H9 (cell line): ENCODE measurements around the gene TAGLN2. TPM values are rescaled to one million over a fixed set of nuclear protein-coding genes. Genes with fewer than 3 reads are reported as not detected.

ENCODE experiments used
- DNase-seq: peaks from one replicate; pipeline ENCODE4 v3.0.0-alpha.2; 2017
- H2AFZ ChIP-seq: one replicate; pipeline ENCODE4 v1.6.1; 2013; ENCODE audit warnings: mild to moderate bottlenecking, low read length, control low read depth, moderate library complexity
- H2AK5ac ChIP-seq: 2 replicates; pipeline ENCODE4 v1.6.1; 2013; ENCODE audit warnings: low read length, control low read depth, mixed read lengths; ENCODE audit not compliant: insufficient read length
- H2BK120ac ChIP-seq: one replicate; pipeline ENCODE4 v1.6.1; 2013; ENCODE audit warnings: low read depth, mild to moderate bottlenecking, low read length, control low read depth, inconsistent platforms; ENCODE audit not compliant: poor library complexity, severe bottlenecking
- H2BK12ac ChIP-seq: 2 replicates; pipeline ENCODE4 v1.6.1; 2013; ENCODE audit warnings: low read length, control low read depth, mixed read lengths, low read depth; ENCODE audit not compliant: insufficient read length
- H2BK15ac ChIP-seq: 2 replicates; pipeline ENCODE4 v1.6.1; 2013; ENCODE audit warnings: low read depth, low read length, control low read depth
- H2BK20ac ChIP-seq: one replicate; pipeline ENCODE4 v1.6.1; 2013; ENCODE audit warnings: low read depth, mild to moderate bottlenecking, low read length, control low read depth, inconsistent platforms; ENCODE audit not compliant: poor library complexity, severe bottlenecking
- H2BK5ac ChIP-seq: 2 replicates; pipeline ENCODE4 v1.6.1; 2013; ENCODE audit warnings: low read length, control low read depth, mixed read lengths; ENCODE audit not compliant: insufficient read length
- H3K14ac ChIP-seq: 2 replicates; pipeline ENCODE4 v1.6.1; 2013; ENCODE audit warnings: low read length, control low read depth; ENCODE audit not compliant: insufficient read depth
- H3K18ac ChIP-seq: 2 replicates; pipeline ENCODE4 v1.6.1; 2013; ENCODE audit warnings: low read depth, mild to moderate bottlenecking, mixed read lengths, low read length, control low read depth; ENCODE audit not compliant: insufficient read length
- H3K23ac ChIP-seq: 2 replicates; pipeline ENCODE4 v1.6.1; 2013; ENCODE audit warnings: low read length, control low read depth, mixed read lengths, low read depth; ENCODE audit not compliant: insufficient read length
- H3K23me2 ChIP-seq: 2 replicates; pipeline ENCODE4 v1.6.1; 2013; ENCODE audit warnings: low read depth, mild to moderate bottlenecking, mixed read lengths, low read length, control low read depth; ENCODE audit not compliant: insufficient read length, poor library complexity, severe bottlenecking
- H3K27ac ChIP-seq: 2 replicates; pipeline ENCODE4 v1.5.1; 2013; ENCODE audit warnings: low read length, control low read depth, mixed read lengths, low read depth; ENCODE audit not compliant: insufficient read length
- H3K27me3 ChIP-seq: 2 replicates; pipeline ENCODE4 v1.6.1; 2013; ENCODE audit warnings: low read length, control low read depth, inconsistent platforms; ENCODE audit not compliant: insufficient read depth
- H3K4ac ChIP-seq: 2 replicates; pipeline ENCODE4 v1.6.1; 2013; ENCODE audit warnings: low read depth, mild to moderate bottlenecking, control low read depth, inconsistent platforms, low read length, moderate library complexity
- H3K4me1 ChIP-seq: 2 replicates; pipeline ENCODE4 v1.6.1; 2013; ENCODE audit warnings: low read length, control low read depth, inconsistent platforms; ENCODE audit not compliant: insufficient read depth
- H3K4me2 ChIP-seq: 2 replicates; pipeline ENCODE4 v1.6.1; 2013; ENCODE audit warnings: low read length, control low read depth, mixed read lengths; ENCODE audit not compliant: insufficient read length, insufficient read depth
- H3K56ac ChIP-seq: 2 replicates; pipeline ENCODE4 v1.6.1; 2013; ENCODE audit warnings: low read depth, mild to moderate bottlenecking, mixed read lengths, low read length, control low read depth; ENCODE audit not compliant: insufficient read length
- H3K79me1 ChIP-seq: 2 replicates; pipeline ENCODE4 v1.6.1; 2013; ENCODE audit warnings: low read depth, mild to moderate bottlenecking, moderate library complexity, low read length, control low read depth, inconsistent platforms; ENCODE audit not compliant: insufficient read depth, poor library complexity, severe bottlenecking
- H3K79me2 ChIP-seq: 2 replicates; pipeline ENCODE4 v1.6.1; 2013; ENCODE audit warnings: low read length, control low read depth, inconsistent platforms; ENCODE audit not compliant: insufficient read depth
- H3K9ac ChIP-seq: 2 replicates; pipeline ENCODE4 v1.6.1; 2013; ENCODE audit warnings: low read length, control low read depth, mixed read lengths; ENCODE audit not compliant: insufficient read length; ENCODE audit errors: extremely low read depth
- H3K9me3 ChIP-seq: one replicate; pipeline ENCODE4 v1.6.1; 2013; ENCODE audit warnings: low read depth, low read length, inconsistent platforms; ENCODE audit not compliant: control insufficient read depth
- H3T11ph ChIP-seq: one replicate; pipeline ENCODE4 v1.6.1; 2013; ENCODE audit warnings: mild to moderate bottlenecking, low read length, control low read depth, inconsistent platforms
- H4K20me1 ChIP-seq: one replicate; pipeline ENCODE4 v1.6.1; 2013; ENCODE audit not compliant: control insufficient read depth, insufficient read length, insufficient read depth
- H4K5ac ChIP-seq: 2 replicates; pipeline ENCODE4 v1.6.1; 2013; ENCODE audit warnings: low read depth, mild to moderate bottlenecking, mixed read lengths, low read length, control low read depth; ENCODE audit not compliant: insufficient read length
- H4K8ac ChIP-seq: replicated peaks from 2 replicates; pipeline ENCODE4 v1.6.1; 2013; ENCODE audit warnings: low read length, control low read depth, mixed read lengths, low read depth; ENCODE audit not compliant: insufficient read length
- H4K91ac ChIP-seq: 2 replicates; pipeline ENCODE4 v1.6.1; 2013; ENCODE audit warnings: low read depth, mild to moderate bottlenecking, moderate library complexity, mixed read lengths, low read length, control low read depth; ENCODE audit not compliant: insufficient read length
- H3K27ac Mint-ChIP-seq, 3 experiments: 2 replicates in 2 of 3; 3 replicates in 1 of 3; pipeline ENCODE4 v1.8.0; 2020 to 2021; ENCODE audit warnings: mixed read lengths in 3 of 3, mild to moderate bottlenecking in 1 of 3, moderate library complexity in 1 of 3
- H3K27me3 Mint-ChIP-seq: 2 replicates; pipeline ENCODE4 v1.8.0; 2021; ENCODE audit warnings: low read depth, mild to moderate bottlenecking, moderate library complexity, mixed read lengths
- H3K36me3 Mint-ChIP-seq, 3 experiments: 2 replicates in 2 of 3; 3 replicates in 1 of 3; pipeline ENCODE4 v1.8.0; 2020 to 2021; ENCODE audit warnings: low read depth in 3 of 3, mixed read lengths in 3 of 3; ENCODE audit not compliant: insufficient read depth in 1 of 3
- H3K4me1 Mint-ChIP-seq, 2 experiments: 2 replicates each; pipeline ENCODE4 v1.8.0; 2020; ENCODE audit warnings: mixed read lengths in 2 of 2
- H3K4me3 Mint-ChIP-seq, 2 experiments: 2 replicates in 1 of 2; 3 replicates in 1 of 2; pipeline ENCODE4 v1.8.0; 2020 to 2021; ENCODE audit warnings: mild to moderate bottlenecking in 2 of 2, mixed read lengths in 2 of 2, moderate library complexity in 1 of 2
- H3K9me3 Mint-ChIP-seq, 2 experiments: 2 replicates in 1 of 2; 3 replicates in 1 of 2; pipeline ENCODE4 v1.8.0; 2020; ENCODE audit warnings: mild to moderate bottlenecking in 2 of 2, mixed read lengths in 2 of 2, moderate library complexity in 1 of 2
- CTCF ChIP-seq: fragments of 200-600 bp; sonication (generic); conservative IDR thresholded peaks from 3 replicates; pipeline ENCODE4 v1.8.0; 2021; ENCODE audit warnings: antibody characterized with exemption, mild to moderate bottlenecking
- whole genome bisulfite sequencing: extraction: QIAGEN DNeasy Blood & Tissue Kit; methylation state at CpG from one replicate; pipeline ENCODE4 v1.1.7; 2013; ENCODE audit warnings: missing lambda C conversion rate, low lambda C conversion rate, mixed read lengths; ENCODE audit not compliant: insufficient read length; ENCODE audit errors: extremely low coverage; 5-methylcytosine and 5-hydroxymethylcytosine counted together
- total RNA-seq: library from RNA; stranded (reverse); gene quantifications from 2 replicates; pipeline ENCODE4 v1.2.1, GENCODE V29; 2021

TAGLN2 gene
- total RNA-seq, 1 experiment from 2014 or later, result 76.7 TPM

DNA sequence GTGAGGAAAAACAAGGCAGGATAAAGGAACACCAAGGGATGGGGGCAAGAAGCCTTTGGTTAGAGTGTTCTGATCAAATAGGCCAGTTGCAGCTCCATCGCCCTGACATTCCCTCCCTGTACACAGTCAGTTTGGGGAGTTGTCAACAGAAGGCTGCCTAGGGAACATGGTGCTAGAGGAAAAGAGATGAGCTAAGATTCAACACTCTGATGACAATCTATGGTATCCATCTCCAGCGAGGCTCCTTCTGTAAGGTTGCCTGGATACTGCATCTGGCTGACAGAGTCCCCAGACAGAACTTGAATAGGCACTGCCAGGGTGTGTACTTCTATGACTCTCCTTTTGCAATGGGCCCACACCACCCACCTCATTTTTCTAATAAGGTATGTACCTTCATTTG is 40.0 kb upstream of the TAGLN2 start:
- no peaks in the 10 kb centered on the region for H3K4me1 ChIP-seq
- no peaks in the 10 kb centered on the region for H3K79me1 ChIP-seq
- H2BK12ac ChIP-seq, result no peak overlapping the region
- H3K79me2 ChIP-seq, result no peaks in the 10 kb centered on the region
- no peak overlapping the region for H4K91ac ChIP-seq
- H3K23me2 ChIP-seq, result no peaks in the 10 kb centered on the region
- no peak overlapping the region for H2BK120ac ChIP-seq
- peaks cover 4% of the 10 kb centered on the region; the same call in 1 of the 2 replicates for H3K27me3 Mint-ChIP-seq
- peaks cover 11 to 14% of the 10 kb centered on the region in 2 experiments for H3K4me1 Mint-ChIP-seq
- no peak overlapping the region for H3K18ac ChIP-seq
- H3K14ac ChIP-seq, result no peak overlapping the region
- no peaks in the 10 kb centered on the region for H3K9me3 Mint-ChIP-seq
- no peak overlapping the region for H4K5ac ChIP-seq
- H3K27ac ChIP-seq, result no peak overlapping the region
- no peaks in the 10 kb centered on the region for H3K9me3 ChIP-seq
- H4K20me1 ChIP-seq, result peaks cover 2% of the 10 kb centered on the region
- no peak overlapping the region for H3K4me3 Mint-ChIP-seq
- H3K23ac ChIP-seq, result no peak overlapping the region
- no peak overlapping the region for H3K9ac ChIP-seq
- H3K27me3 ChIP-seq, result no peaks in the 10 kb centered on the region
- no peak overlapping the region for H2AFZ ChIP-seq
- no peak overlapping the region for H3K27ac Mint-ChIP-seq
- no peak overlapping the region for H3K56ac ChIP-seq
- no peak overlapping the region for H2BK20ac ChIP-seq
- no peaks in the 10 kb centered on the region for H3K36me3 Mint-ChIP-seq
- WGBS, result no CpG with 5 or more reads among the region's 2 CpGs
- TF ChIP-seq CTCF, result no peak
- no peak overlapping the region for H3K4ac ChIP-seq
- no peak overlapping the region for H4K8ac ChIP-seq
- peak; percentile 7 for DNase-seq
- H3K4me2 ChIP-seq, result no peak overlapping the region
- no peak overlapping the region for H3T11ph ChIP-seq
- H2BK15ac ChIP-seq, result no peak overlapping the region
- no peak overlapping the region for H2BK5ac ChIP-seq
- no peak overlapping the region for H2AK5ac ChIP-seq
